A549 (cell line): Measurements from ENCODE around the gene MARK1. TPM values are rescaled to one million over a fixed set of nuclear protein-coding genes. Genes with fewer than 3 reads are reported as not detected.

Experiments used
- ATAC-seq, 2 experiments: fragments of 200-7000 bp in 1 of 2; fragments of >200 bp in 1 of 2; cut with Nextera tagmentation in 1 of 2; cut with Tn5 transposase in 1 of 2; 3 replicates each; pipeline versions ENCODE4 v1.8.0 to v1.9.1; 2018 to 2020; ENCODE audit warnings: mild to moderate bottlenecking in 1 of 2, moderate library complexity in 1 of 2
- CTCF ChIA-PET: fragments of 300-600 bp; sonication (Branson Sonifier 250); formaldehyde crosslinking; extraction: SDS; loops from one replicate; lab custom pipeline; 2021; ENCODE audit warnings: antibody characterized with exemption, inconsistent platforms; lab: Yijun Ruan, JAX
- POLR2A ChIA-PET: fragments of 350-600 bp; formaldehyde crosslinking; extraction: SDS; loops from one replicate; lab custom pipeline; 2021; ENCODE audit warnings: antibody characterized with exemption, inconsistent platforms; lab: Yijun Ruan, JAX
- DNase-seq, 2 experiments: peaks; one replicate each; pipeline versions ENCODE4 v3.0.0 to v3.0.0-alpha.2; 2011 to 2016; ENCODE audit warnings: low read depth in 1 of 2, low spot score in 1 of 2
- FAIRE-seq: peaks from 2 replicates; lab custom pipeline; 2011; peaks lifted over from hg19 to GRCh38; lab: Jason Lieb, UNC
- H3K27ac ChIP-seq, 2 experiments: fragments of >200 bp; sonication (Bioruptor Twin); formaldehyde crosslinking; 3 replicates each; pipeline ENCODE4 v1.5.1; 2016 to 2017
- H3K4me1 ChIP-seq: fragments of >200 bp; sonication (Bioruptor Twin); formaldehyde crosslinking; 3 replicates; pipeline ENCODE4 v1.6.1; 2016
- H3K4me2 ChIP-seq: fragments of >200 bp; sonication (Bioruptor Twin); formaldehyde crosslinking; 3 replicates; pipeline ENCODE4 v1.6.1; 2016
- H3K4me3 ChIP-seq: fragments of >200 bp; sonication (Bioruptor Twin); formaldehyde crosslinking; 3 replicates; pipeline ENCODE4 v1.5.1; 2016
- H3K9me3 ChIP-seq: fragments of >200 bp; sonication (Bioruptor Twin); formaldehyde crosslinking; 3 replicates; pipeline ENCODE4 v1.6.1; 2016
- CBX2 ChIP-seq: fragments of 200-600 bp; sonication (generic); IDR thresholded peaks from 2 replicates; pipeline ENCODE4 v1.6.1; 2016; ENCODE audit warnings: low read depth, mild to moderate bottlenecking, borderline replicate concordance
- CHD2 ChIP-seq: fragments of 150-350 bp; IDR thresholded peaks from 2 replicates; pipeline ENCODE4 v1.6.1; 2014; ENCODE audit warnings: low read length; ENCODE audit not compliant: partially characterized antibody
- CTCF ChIP-seq: fragments of >200 bp; sonication (Bioruptor Twin); formaldehyde crosslinking; IDR thresholded peaks from 3 replicates; pipeline ENCODE4 v1.5.1; 2016
- ELK1 ChIP-seq: fragments of 150-350 bp; IDR thresholded peaks from 2 replicates; pipeline ENCODE4 v1.6.1; 2014; ENCODE audit warnings: low read depth, mild to moderate bottlenecking, low read length
- EP300 ChIP-seq, 2 experiments: fragments of >200 bp; sonication (Bioruptor Twin); formaldehyde crosslinking; IDR thresholded peaks; 2 replicates in 1 of 2; 3 replicates in 1 of 2; pipeline ENCODE4 v1.6.1; 2016 to 2017
- HDAC2 ChIP-seq: fragments of 200-600 bp; sonication (generic); IDR thresholded peaks from 2 replicates; pipeline ENCODE4 v1.6.1; 2016
- JUN ChIP-seq, 2 experiments: fragments of >200 bp; sonication (Bioruptor Twin); formaldehyde crosslinking; IDR thresholded peaks; 2 replicates in 1 of 2; 3 replicates in 1 of 2; pipeline ENCODE4 v1.6.1; 2016 to 2017
- KDM1A ChIP-seq: fragments of 200-600 bp; sonication (generic); IDR thresholded peaks from 2 replicates; pipeline ENCODE4 v1.6.1; 2016; ENCODE audit warnings: low read depth, mild to moderate bottlenecking
- KDM5A ChIP-seq: fragments of 200-600 bp; sonication (generic); IDR thresholded peaks from 2 replicates; pipeline ENCODE4 v1.6.1; 2016; ENCODE audit warnings: antibody characterized with exemption, mild to moderate bottlenecking
- MAX ChIP-seq: IDR thresholded peaks from 2 replicates; pipeline ENCODE4 v1.6.1; 2012
- MAZ ChIP-seq: fragments of 150-350 bp; IDR thresholded peaks from 2 replicates; pipeline ENCODE4 v1.6.1; 2014; ENCODE audit warnings: antibody characterized with exemption, low read depth, low read length, borderline replicate concordance
- NFE2L2 ChIP-seq: fragments of 150-350 bp; conservative IDR thresholded peaks from 2 replicates; pipeline ENCODE4 v1.6.1; 2014; ENCODE audit warnings: low read length
- NPAS2 ChIP-seq: fragments of 250-450 bp; sonication (Bioruptor Pico); IDR thresholded peaks from 2 replicates; pipeline ENCODE4 v1.8.0; 2022; ENCODE audit warnings: mild to moderate bottlenecking, moderate library complexity, borderline replicate concordance
- NR3C1 ChIP-seq: fragments of >200 bp; sonication (Bioruptor Twin); formaldehyde crosslinking; IDR thresholded peaks from 3 replicates; pipeline ENCODE4 v1.6.1; 2017
- POLR2A ChIP-seq: IDR thresholded peaks from 2 replicates; pipeline ENCODE4 v1.6.1; 2012; ENCODE audit warnings: mild to moderate bottlenecking, low read length
- POLR2AphosphoS2 ChIP-seq: conservative IDR thresholded peaks from 2 replicates; pipeline ENCODE4 v1.6.1; 2012; ENCODE audit warnings: low read length, improper control_type of control experiment, inconsistent platforms
- RAD21 ChIP-seq, 2 experiments: fragments of >200 bp in 1 of 2; sonication (Bioruptor Twin) in 1 of 2; formaldehyde crosslinking in 1 of 2; IDR thresholded peaks in 1 of 2; conservative IDR thresholded peaks in 1 of 2; 2 replicates in 1 of 2; 3 replicates in 1 of 2; pipeline ENCODE4 v1.6.1; 2012 to 2018; ENCODE audit warnings: inconsistent platforms in 1 of 2
- RARB ChIP-seq: fragments of 250-450 bp; sonication (Bioruptor Pico); IDR thresholded peaks from 2 replicates; pipeline ENCODE4 v1.8.0; 2021; ENCODE audit warnings: mild to moderate bottlenecking, moderate library complexity
- RCOR1 ChIP-seq: fragments of 150-350 bp; IDR thresholded peaks from 2 replicates; pipeline ENCODE4 v1.6.1; 2014; ENCODE audit warnings: antibody characterized with exemption, low read length, low read depth
- RNF2 ChIP-seq: fragments of 200-600 bp; sonication (generic); IDR thresholded peaks from 2 replicates; pipeline ENCODE4 v1.6.1; 2016; ENCODE audit warnings: low read depth, mild to moderate bottlenecking, antibody characterized with exemption, moderate library complexity, borderline replicate concordance
- ZFP36 ChIP-seq: fragments of 450-650 bp; IDR thresholded peaks from 2 replicates; pipeline ENCODE4 v1.6.1; 2014; ENCODE audit warnings: borderline replicate concordance; ENCODE audit not compliant: partially characterized antibody
- ZNF302 ChIP-seq: fragments of 250-450 bp; sonication (Bioruptor Pico); IDR thresholded peaks from 2 replicates; pipeline ENCODE4 v1.9.0; 2021; ENCODE audit warnings: inconsistent platforms, mild to moderate bottlenecking, moderate library complexity
- WGBS: methylation state at CpG from one replicate; pipeline ENCODE4 v1.1.6; 2017; ENCODE audit errors: missing lambda C conversion rate; 5-methylcytosine and 5-hydroxymethylcytosine counted together
- polyA plus RNA-seq, 4 experiments: library from polyadenylated mRNA; depleted of rRNA in 3 of 4; stranded (reverse); fragments of >200 nt; fragmentation: RNase III in 1 of 4; extraction: RNeasy Plus Mini Kit Qiagen cat#74134 plus additional on column Dnase treatment in 1 of 4; gene quantifications; 2 replicates in 3 of 4; 3 replicates in 1 of 4; pipeline ENCODE4 v1.2.3, GENCODE V29; 2011 to 2017

MARK1 gene
- polyA plus RNA-seq, 2 of the 4 experiments (the other 2 are of a cell fraction), result 0.03 to 0.05 TPM

- no peak for FAIRE-seq
- CTCF ChIA-PET, result interaction anchor here (0.7 to 1.1 kb wide), 2 partner anchors 13 to 238 kb away, joined by 3 read pairs; no protein-coding TSS in a partner anchor
- no peak for ATAC-seq
- Histone ChIP-seq H3K4me2 (no peak overlapping the region), H3K4me1 (peaks cover 6% of the 10 kb centered on the region; the same call in 2 of the 3 replicates), H3K27ac (no peak overlapping the region), H3K9me3 (peaks cover 5% of the 10 kb centered on the region), H3K4me3 (no peak overlapping the region)
- DNase-seq, result no peak
- POLR2A ChIA-PET, result no interaction called here
- 22% methylated on average over 2 of the region's 2 CpGs for WGBS
- TF ChIP-seq CHD2, result no peak
Observed at GRCh38 chr1:220533504-220534109, 5.7 kb downstream of the MARK1 start.

GRCh38 chr1:220544901-220545303, 17.0 kb downstream of the MARK1 start:
- TF ChIP-seq NR3C1 (no peak), JUN (IDR thresholded peaks at IDR 0.05) (no peak), RAD21 (conservative IDR thresholded peaks at IDR 0.05 in 1 of 2, IDR thresholded peaks at IDR 0.05 in 1 of 2) (0 out of 5 replicates have a peak, but pooled peaks of 1 of the 2 experiments have one; percentile 18), ZNF302 (no peak), POLR2A (no peak), KDM5A (no peak), EP300 (IDR thresholded peaks at IDR 0.05) (no peak), ELK1 (no peak)
- 21% methylated on average over 3 of the region's 3 CpGs for WGBS
- ChIA-PET POLR2A (no interaction called here), CTCF (interaction anchor here (0.6 kb wide), 1 partner anchor 354 kb away, joined by 3 read pairs; no protein-coding TSS in a partner anchor)
- Histone ChIP-seq H3K4me2 (no peak overlapping the region), H3K4me1 (no peaks in the 10 kb centered on the region), H3K27ac (no peak overlapping the region), H3K9me3 (no peaks in the 10 kb centered on the region), H3K4me3 (no peak overlapping the region)
- peak; percentile 68 to 85; a peak in 4 of 6 replicates for ATAC-seq
- no peak for FAIRE-seq
- peak in 1 of 2 experiments; percentile 29 for DNase-seq

- Histone ChIP-seq H3K4me2 (no peak overlapping the region), H3K27ac (no peak overlapping the region), H3K4me1 (no peaks in the 10 kb centered on the region), H3K9me3 (no peaks in the 10 kb centered on the region), H3K4me3 (no peak overlapping the region)
- FAIRE-seq, result no peak
- no peak for DNase-seq
- WGBS, result 18% methylated on average over 6 of the region's 6 CpGs
- no peak for TF ChIP-seq CTCF
- no peak for TF ChIP-seq NFE2L2
- TF ChIP-seq MAX, result no peak
- no peak for TF ChIP-seq MAZ
- no peak for TF ChIP-seq HDAC2
- TF ChIP-seq POLR2A, result no peak
- TF ChIP-seq RNF2, result no peak
- TF ChIP-seq KDM1A, result no peak
- TF ChIP-seq RARB (CRISPR knock-in tag), result no peak
- TF ChIP-seq CBX2, result no peak
- no peak for TF ChIP-seq RCOR1
- TF ChIP-seq POLR2AphosphoS2, result no peak
- TF ChIP-seq ZFP36, result no peak
- TF ChIP-seq NPAS2 (CRISPR knock-in tag), result no peak
- CTCF ChIA-PET, result interaction anchor here (1.0 to 1.8 kb wide), 2 partner anchors 39 to 226 kb away, joined by 3 to 4 read pairs; no protein-coding TSS in a partner anchor
- no peak for ATAC-seq
- POLR2A ChIA-PET, result no interaction called here
Observed at GRCh38 chr1:220550811-220551399, 23.0 kb downstream of the MARK1 start.
